Neutrophil (primary cell): ENCODE data around the gene KIAA1549.

ENCODE experiments used
- H3K27ac ChIP-seq: fragments of 200-600 bp; sonication (generic); 2 replicates; pipeline ENCODE4 v1.5.1; 2016; ENCODE audit warnings: mild to moderate bottlenecking, moderate library complexity
- H3K27me3 ChIP-seq: fragments of 200-600 bp; sonication (generic); 2 replicates; pipeline ENCODE4 v1.6.0; 2016; ENCODE audit warnings: mild to moderate bottlenecking
- H3K36me3 ChIP-seq: fragments of 200-600 bp; sonication (generic); 2 replicates; pipeline ENCODE4 v1.5.1; 2017
- H3K4me1 ChIP-seq, 2 experiments: fragments of 200-600 bp in 1 of 2; sonication (generic) in 1 of 2; 1 replicate in 1 of 2; 2 replicates in 1 of 2; pipeline versions ENCODE4 v1.5.1 to v1.6.1; 2013 to 2016; ENCODE audit warnings: low read depth in 1 of 2, low read length in 1 of 2, mild to moderate bottlenecking in 1 of 2, moderate library complexity in 1 of 2; ENCODE audit not compliant: control insufficient read depth in 1 of 2, insufficient read depth in 1 of 2
- H3K4me3 ChIP-seq, 2 experiments: fragments of 200-600 bp in 1 of 2; sonication (generic) in 1 of 2; 1 replicate in 1 of 2; 2 replicates in 1 of 2; pipeline ENCODE4 v1.5.1; 2013 to 2016; ENCODE audit warnings: low read depth in 1 of 2, low read length in 1 of 2, mild to moderate bottlenecking in 1 of 2, moderate library complexity in 1 of 2
- H3K9me3 ChIP-seq: fragments of 200-600 bp; sonication (generic); 2 replicates; pipeline ENCODE4 v1.5.1; 2016
- CTCF ChIP-seq: fragments of 200-600 bp; sonication (generic); IDR thresholded peaks from 2 replicates; pipeline ENCODE4 v1.5.1; 2016; ENCODE audit warnings: antibody characterized with exemption

KIAA1549 gene

GRCh38 chr7:138796038-138796615 is 185.1 kb downstream of the KIAA1549 start:
- H3K4me1 ChIP-seq = no peaks in the 10 kb centered on the region
- H3K4me3 ChIP-seq = no peak overlapping the region
- H3K9me3 ChIP-seq = no peaks in the 10 kb centered on the region
- H3K27me3 ChIP-seq = peaks cover 7% of the 10 kb centered on the region
- no peak for TF ChIP-seq CTCF
- H3K36me3 ChIP-seq = no peaks in the 10 kb centered on the region
- H3K27ac ChIP-seq = no peak overlapping the region

GRCh38 chr7:138785587-138786437 is 195.4 kb downstream of the KIAA1549 start:
- no peaks in the 10 kb centered on the region for H3K9me3 ChIP-seq
- TF ChIP-seq CTCF = no peak
- H3K27me3 ChIP-seq = no peaks in the 10 kb centered on the region
- no peak overlapping the region for H3K4me3 ChIP-seq
- no peaks in the 10 kb centered on the region for H3K36me3 ChIP-seq
- H3K4me1 ChIP-seq = no peaks in the 10 kb centered on the region
- H3K27ac ChIP-seq = no peak overlapping the region

- Histone ChIP-seq H3K4me1 (no peaks in the 10 kb centered on the region), H3K4me3 (no peak overlapping the region), H3K27me3 (no peaks in the 10 kb centered on the region), H3K9me3 (no peaks in the 10 kb centered on the region), H3K36me3 (no peaks in the 10 kb centered on the region), H3K27ac (no peak overlapping the region)
- no peak for TF ChIP-seq CTCF
Measured at GRCh38 chr7:138784692-138785091, 196.5 kb downstream of the KIAA1549 start.
